GM19238 (cell line): ENCODE data around the gene EPHB2.

Source experiments
- DNase-seq: peaks from one replicate; pipeline ENCODE4 v3.0.0; 2011; ENCODE audit warnings: low spot score; ENCODE audit not compliant: insufficient read length

The EPHB2 gene

DNA sequence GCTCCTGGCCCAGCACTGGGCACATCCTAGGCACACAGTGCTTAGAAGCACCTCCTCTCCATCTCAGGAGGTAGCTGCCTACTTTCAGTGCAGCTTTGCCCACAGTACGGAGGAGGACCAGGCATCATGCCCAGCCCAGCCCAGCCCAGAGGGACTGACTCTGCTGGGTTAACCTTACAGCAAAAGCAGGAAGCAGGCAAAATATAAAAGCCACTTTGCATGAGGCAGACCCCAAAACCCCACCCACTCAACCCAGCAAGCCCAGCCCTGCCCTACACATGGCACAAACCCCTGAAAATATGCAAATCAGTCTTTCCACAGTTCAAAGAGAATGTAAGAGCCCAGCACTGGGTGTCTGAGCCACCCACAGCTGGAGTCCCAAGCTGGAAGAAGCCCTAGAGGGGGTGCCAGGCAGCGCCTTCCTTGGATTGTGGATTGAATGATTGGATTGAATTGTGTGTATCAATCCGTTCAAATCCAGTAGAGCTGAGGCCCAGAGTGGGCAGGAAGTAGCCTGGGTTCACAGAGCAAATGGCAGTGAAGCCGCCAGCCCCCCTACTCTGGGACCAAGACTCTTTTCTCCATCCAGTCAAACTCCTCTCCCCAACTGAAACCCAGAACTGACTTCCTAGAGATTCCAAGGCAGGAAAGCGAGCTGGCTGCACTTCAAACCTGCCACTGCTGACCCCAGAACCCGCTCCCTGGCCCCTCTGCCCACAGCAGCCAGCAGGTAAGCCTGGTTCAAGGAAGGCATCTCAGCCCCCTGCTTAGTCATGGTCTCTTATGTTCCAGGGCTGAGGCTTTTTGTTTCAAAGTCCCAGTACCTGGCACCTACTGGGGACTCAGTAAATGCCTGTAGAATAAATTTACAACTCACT, 144.3 kb downstream of the EPHB2 start:
- peak; percentile 22 for DNase-seq

DNA sequence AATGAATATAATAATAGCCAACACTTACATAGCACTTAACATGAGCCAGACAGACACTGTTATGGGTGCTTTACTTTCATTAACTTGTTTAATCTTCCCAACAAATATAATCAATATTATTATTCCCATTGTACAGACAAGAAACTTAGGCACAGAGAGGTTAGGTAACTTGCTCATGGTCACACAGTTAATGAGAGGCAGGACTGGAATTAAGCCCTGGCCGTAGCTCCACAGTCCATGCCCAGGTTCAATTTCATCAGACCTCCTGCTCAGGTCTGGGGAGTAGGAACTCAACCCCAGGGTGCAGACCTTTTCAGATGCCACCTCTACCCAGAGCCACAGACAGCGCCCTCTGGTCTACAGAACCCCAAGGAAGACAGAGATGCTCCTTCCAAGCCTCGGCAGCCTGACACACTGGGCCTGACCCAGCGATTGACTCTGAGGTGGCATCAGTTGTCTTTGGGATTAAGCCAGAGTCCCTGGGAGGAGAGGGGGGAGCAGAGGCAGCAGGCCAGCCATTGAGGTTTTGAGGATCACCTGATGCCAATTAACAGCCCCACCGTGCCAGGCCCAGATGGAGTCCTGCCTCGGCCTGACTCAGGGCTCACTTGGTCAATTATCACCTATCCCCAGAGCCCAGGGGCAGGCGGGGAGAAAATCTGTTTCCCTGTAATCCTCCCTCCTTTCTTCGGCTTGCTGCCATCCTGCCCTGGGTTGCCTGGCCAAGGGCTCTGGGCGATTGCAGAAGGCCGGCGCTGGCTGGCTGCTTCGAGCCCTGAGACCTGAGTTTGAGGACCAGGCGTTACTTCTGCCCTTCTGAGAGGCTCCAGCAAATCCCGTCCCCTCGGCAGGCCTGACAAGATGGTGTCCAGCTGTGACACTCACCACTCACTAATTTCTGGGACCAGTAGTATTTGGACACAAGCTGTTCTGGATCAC, 145.3 kb downstream of the EPHB2 start:
- no peak for DNase-seq

DNA sequence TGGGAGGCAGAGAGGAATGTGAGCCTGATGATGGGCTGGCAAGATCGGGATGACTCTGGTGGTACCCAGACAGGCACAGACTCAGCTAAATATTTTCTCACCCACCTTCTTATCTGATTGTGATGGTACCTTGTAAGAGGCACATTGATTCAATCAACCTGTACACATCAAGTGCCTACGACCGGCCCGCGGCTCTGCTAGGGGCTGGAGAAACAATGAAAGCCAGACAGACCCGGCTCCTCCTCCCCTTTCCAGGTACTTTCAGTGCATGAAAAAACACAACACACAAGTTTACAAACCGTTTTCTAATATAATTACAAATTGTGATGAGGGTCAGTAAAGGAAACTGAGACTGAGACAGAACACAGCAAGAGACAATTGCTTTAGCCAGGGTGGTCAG, 147.0 kb downstream of the EPHB2 start:
- DNase-seq = no peak

DNA sequence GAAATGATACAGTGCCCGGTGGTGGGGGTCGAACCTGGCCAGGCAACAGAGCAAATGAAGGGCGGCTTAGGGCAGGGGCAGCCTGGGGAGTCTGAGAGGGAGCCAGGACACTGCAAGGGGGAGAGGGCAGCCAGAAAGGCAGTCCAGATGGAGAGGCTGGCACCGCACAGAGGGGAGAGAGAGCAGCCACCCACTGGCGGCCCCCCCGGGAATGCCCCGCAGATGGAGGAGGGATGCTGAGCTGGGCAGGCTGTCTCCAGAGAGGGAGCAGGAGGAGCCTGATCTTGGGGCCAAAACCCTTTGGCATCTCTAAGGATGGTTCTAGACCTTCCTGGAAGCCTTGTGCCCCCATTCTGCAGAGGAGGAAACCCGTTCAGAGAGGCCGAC, 149.8 kb downstream of the EPHB2 start:
- DNase-seq = no peak

DNA sequence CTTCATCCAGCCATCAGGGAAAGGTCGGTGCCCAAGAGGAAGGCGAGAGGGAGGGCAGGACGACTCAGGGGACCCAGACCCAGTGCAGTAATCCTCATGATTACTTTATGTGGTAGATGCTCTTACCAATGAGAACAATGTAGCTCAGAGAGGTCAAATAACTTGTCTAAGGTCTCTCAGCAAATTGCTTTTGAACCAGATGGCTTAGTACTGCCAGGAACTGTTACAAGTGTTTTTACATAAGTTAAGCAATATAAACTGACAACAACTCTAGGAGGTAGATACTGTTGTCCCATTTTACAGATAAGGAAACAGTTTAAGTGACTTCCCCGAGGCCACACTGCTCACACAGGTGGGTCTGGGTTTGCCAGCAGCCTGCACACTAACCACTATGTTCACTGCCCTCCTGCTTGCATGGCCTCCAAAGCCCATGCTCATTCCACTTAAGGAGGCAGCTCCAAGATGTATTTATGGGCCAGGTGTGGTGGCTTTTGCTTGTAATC, 150.3 kb downstream of the EPHB2 start:
- DNase-seq = no peak

DNA sequence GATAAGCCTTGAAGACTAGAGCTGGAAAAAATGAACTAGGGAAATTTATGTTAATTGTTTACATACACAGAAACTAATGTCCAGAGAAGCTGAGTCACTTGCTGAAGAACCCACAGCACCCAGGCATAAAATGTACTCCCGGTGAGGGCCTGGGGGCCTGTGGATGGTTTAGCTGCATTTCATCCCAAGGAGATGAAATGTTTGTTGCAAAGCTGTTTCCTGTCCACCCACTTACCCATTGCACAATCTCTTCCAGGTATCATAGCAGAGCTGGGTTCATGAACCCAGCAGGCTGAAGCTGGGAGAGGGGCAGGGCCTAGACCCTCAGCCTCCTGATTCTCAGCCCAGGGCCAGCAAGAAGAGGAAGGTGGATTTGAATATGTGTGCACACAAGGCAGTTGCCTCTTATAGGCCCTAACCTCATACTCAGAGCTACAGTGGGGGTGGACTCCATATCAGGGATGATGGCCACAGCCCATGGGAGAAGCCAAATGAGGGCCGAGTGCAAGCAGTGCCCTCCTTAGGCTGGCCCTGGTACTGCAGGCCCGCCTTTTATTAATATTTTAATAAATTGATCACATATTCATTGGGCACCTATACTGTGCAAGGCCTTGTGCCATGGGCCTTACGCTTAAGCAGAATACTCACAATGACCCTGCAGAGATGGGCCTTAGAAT, 151.3 kb downstream of the EPHB2 start:
- no peak for DNase-seq

DNA sequence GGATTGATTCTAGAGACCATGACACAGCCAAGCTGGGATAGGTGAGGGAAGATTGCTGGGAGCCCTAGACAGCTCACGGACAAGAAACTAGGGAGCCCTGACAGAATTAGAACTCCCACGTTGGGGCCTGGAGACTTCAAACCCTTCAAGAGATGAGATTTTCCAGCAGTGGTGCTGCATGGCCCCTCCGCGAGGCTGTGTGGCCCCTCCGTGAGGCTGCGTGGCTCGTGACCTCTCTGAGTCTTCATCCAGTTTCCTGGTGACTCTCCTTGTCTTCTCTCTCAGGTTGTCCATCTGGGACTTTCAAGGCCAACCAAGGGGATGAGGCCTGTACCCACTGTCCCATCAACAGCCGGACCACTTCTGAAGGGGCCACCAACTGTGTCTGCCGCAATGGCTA, 152.1 kb downstream of the EPHB2 start:
- no peak for DNase-seq

DNA sequence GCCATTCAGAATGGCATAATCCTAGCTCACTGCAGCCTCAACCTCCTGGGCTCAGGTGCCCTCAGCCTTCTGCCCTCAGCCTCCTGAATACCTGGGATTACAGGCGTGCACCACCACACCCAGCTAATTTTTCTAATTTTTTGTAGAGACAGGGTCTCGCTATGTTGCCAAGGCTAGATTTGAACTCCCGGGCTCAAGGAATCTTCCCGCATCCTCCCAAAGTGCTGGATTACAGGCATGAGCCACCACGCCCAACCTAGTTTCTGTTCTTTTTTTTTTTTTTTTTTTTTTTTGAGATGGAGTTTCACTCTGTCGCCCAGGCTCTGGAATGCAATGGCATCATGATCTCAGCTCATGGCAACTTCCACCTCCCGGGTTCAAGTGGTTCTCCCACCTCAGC, 153.1 kb downstream of the EPHB2 start:
- DNase-seq = no peak

DNA sequence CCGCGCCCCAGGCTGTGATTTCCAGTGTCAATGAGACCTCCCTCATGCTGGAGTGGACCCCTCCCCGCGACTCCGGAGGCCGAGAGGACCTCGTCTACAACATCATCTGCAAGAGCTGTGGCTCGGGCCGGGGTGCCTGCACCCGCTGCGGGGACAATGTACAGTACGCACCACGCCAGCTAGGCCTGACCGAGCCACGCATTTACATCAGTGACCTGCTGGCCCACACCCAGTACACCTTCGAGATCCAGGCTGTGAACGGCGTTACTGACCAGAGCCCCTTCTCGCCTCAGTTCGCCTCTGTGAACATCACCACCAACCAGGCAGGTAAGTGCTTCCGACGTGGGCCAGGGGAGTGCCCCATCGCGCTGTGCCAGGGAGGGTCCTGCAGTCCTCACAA, 154.2 kb downstream of the EPHB2 start:
- DNase-seq = no peak

DNA sequence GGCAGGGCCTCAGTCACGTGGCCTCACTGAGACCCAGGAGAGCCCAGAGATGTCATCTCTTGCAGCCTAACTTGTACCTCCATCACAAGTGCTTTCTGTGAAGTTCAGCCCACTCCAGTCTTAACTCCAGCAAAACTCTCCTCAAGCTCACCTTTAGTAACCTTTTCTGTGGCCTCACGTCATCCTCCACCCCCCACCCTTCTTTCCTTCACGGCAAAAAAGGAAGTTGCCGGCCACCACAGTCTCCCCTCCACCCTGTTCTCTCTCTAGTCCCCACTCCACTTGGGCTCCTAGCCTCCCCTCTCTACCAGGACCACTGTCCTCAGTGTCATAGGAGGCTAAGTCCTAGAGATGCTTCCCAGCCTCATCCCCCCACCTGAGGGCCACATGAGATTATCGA, 155.1 kb downstream of the EPHB2 start:
- DNase-seq = no peak

DNA sequence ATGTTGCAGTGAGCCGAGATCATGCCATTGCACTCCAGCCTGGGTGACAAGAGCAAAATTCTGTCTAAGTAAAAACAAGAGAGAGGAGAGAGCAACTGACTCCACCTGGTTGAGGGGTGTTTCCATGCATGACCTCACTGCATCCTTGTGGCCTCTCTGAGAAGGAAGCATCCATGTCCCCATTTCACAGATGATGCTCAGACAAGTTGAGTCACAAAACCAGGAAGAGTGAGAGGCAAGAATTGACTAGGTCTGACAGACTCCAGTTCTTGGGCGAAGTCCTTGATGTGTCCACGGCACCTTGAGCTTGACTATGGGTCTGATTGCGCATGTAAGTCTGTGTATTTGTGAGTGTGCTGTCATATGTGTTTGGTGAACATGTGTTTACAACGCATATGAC, 156.2 kb downstream of the EPHB2 start:
- no peak for DNase-seq

DNA sequence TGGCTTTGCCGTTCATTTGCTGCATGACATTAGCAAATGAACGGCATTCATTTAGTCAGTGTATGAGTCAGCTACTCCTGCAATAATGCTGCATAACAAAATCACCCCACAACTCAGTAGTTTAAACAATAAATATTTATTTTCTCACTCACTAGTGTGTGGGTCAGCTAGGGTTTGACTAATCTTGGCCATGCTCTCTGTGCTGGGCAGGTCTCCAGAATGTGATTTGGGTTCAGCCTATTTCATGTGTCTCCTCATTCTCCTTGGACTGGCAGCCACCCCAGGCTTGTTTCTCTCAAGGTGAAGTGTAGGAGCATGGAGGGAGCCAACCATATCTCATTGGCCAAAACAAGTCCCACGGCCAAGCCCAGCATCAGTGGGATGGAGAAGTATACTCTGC, 157.7 kb downstream of the EPHB2 start:
- no peak for DNase-seq

DNA sequence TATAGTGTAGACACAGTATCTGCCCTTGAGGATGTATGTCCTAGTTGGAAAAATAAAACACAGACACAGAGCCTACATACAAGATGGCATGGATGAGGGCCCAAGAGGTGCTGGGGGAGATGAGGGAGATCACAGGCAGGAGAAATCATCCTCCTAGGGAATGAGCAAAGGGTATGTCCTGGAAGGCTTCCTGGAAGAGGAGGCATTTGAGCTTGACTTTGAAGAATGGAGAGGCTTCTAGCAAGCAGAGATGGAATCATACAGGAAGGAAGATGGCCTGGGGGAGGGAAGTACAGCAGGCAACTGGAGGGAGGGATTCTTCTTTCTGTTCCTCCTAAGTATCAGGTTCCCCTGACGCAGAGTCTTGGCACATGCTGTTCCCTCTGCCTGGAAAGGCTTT, 158.7 kb downstream of the EPHB2 start:
- DNase-seq = no peak

DNA sequence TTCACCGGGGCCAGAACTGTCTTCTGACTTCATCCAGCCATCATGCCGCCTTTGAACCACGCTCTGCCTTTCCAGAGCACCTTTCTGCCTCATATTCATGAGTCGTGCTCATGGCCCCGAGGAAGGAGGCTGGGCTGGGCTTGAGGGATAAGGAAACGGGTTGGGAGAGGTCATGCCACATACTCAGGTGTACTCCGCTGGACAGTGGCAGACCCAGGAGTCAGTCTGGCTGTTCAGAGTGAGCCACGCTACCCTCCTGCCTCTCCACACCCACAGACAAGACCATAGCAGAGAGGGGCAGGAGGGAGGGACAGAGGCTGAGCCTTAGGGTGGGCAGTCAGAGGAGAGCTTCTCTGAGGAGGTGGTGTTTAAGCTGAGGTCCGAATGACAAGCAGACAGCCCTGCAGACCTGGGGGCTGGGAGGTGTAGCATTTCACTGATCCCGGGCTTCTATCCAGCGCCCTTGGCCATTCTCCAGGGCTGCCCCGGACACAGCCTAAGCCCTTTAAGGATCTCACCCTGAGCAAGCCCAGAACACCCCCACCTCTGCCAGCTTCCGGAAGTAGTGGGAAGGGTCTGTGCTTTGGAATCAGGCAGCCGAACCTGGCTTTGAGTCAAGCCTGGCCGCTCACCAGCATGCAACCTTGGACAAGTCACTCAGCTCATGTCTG, 159.7 kb downstream of the EPHB2 start:
- no peak for DNase-seq

DNA sequence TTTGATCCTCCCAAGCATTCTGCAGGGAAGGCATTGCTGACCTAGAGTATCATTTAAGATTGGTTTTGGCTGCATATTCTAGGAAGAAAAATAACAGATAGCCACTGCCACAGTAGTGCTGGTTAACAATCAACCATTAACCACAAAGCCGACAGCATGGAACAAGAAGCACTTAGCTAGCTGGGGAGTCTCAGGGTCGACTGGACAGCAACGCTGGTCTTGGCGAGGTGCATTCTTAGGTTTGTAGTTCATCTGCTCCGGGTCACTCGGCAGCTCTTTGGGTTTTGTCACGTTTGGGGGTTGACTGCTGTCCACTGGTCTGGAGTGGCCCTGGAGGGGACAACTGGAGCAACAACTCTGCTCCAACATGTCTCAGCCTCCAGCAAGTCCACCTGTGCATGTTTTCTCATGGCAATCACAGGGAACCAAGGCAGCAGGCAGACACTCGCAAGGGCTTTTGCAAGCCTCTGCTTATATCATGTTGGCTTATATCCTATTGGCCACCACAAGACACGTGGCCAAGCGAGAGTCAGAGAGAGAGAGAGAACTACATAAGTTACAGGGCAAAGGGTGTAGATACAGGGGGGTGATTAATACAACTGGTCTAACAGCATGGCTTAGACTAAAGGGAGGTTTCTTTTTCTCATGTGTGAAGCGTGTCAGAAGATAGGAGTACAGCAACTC, 162.5 kb downstream of the EPHB2 start:
- DNase-seq = no peak

DNA sequence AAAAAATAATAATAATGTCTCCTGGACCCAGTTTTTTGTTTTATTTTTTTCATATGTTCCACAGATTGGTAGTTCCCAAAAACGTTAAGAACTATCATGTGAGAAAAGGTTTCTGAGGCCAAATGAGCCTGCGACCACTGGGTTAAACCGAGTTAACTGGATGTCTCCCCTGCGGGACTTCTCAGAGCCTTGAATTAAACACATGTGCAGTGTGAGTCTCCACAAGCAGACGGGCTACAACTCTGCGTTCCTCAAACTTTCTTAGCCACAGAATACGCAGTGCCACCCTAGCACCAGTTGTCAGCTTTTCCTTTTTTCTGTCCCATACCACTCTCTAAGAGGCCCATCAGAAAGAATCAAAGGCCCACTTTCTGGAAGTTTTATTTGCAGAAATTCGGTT, 164.1 kb downstream of the EPHB2 start:
- DNase-seq = no peak

DNA sequence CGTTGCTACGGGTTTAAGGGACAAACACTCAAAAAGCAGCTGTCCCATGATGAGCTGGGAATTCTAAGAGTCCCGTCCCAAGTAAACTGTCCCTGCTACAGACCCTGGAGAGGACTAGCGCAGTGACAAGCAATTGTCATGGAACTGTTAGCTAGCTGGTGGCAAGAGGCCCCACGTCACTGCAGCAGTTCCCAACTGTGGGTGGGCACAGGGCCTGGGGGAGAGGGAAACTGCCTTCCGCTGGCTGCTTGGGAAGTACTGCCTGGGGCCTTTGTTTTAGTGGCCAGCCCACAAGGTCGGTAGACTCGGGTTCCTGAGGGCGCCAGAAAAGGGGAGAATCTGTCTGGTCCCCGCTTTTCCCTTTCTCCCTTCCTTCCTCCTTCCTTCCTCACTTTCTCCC, 164.6 kb downstream of the EPHB2 start:
- DNase-seq = no peak

DNA sequence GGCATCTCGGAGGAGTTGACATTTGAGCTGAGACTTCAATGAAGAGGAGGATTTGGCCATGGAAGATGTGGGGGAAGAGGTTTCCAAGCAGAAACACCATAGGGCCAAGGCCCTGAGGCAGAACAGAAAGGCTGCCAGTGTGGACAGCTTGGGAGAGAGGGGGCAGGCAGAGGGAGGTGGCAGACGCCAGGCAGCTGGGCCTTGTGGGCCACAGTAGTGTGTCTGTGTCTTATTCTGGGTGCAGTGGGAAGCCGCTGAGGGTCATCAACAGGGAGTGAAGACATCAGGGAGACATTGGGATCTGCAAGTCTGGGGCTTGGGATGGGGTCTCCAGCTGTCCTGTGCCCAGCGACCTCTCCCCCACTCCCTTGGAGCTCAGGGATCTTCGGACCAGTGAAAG, 165.2 kb downstream of the EPHB2 start:
- no peak for DNase-seq

DNA sequence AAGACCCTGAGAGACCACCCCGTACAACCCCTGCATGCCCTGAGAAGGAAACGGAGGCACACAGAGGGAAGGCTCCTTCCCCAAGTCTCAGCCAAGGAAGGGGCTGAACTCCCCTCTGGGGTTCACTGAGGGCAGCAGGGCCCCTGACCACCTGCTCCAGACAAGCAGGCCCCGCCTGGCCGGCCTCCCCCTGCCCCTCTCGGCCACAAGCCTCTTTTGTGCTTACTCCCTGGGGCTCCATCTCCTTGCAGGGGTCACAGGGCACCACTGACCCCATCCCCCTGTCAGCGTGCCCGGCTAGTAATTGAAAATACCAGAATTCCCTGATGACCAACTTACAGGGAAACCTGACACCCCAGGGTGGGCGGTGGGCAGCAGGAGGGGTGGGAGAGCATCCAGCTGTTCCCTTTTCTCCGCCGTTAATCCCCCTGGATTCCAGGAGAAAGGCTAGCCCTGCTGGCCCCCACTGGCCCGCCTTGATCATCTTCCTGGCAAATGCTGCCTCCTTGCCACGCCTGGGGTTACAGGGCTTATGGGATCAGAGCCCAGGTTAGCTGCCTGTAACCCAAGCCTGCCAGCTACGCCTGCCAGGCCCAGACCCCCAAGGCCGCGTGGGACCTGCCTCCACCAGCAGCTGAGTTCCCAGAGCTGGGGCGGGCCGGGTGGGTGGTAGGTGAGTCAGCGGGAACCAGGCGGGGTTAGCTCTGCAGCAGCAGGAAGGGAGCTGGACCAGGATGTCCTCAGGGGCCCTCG, 165.9 kb downstream of the EPHB2 start:
- DNase-seq = no peak
